Measurements from ENCODE around the gene BTNL3.

Gene BTNL3

GRCh38 chr5:181039471-181039870, 50.8 kb downstream of the BTNL3 start:
- H3K4me3 ChIP-seq (ENCODE audit: low read depth, low read length): no peak overlapping the region
- TF ChIP-seq MAX (IDR thresholded peaks at IDR 0.05; ENCODE audit: low read depth, low read length) (no peak), MYC (IDR thresholded peaks at IDR 0.05; ENCODE audit: low read depth, low read length) (no peak), POLR2A (IDR thresholded peaks at IDR 0.05; ENCODE audit: extremely low read depth, insufficient read length) (no peak)
- TF ChIP-seq, protein P1, sequence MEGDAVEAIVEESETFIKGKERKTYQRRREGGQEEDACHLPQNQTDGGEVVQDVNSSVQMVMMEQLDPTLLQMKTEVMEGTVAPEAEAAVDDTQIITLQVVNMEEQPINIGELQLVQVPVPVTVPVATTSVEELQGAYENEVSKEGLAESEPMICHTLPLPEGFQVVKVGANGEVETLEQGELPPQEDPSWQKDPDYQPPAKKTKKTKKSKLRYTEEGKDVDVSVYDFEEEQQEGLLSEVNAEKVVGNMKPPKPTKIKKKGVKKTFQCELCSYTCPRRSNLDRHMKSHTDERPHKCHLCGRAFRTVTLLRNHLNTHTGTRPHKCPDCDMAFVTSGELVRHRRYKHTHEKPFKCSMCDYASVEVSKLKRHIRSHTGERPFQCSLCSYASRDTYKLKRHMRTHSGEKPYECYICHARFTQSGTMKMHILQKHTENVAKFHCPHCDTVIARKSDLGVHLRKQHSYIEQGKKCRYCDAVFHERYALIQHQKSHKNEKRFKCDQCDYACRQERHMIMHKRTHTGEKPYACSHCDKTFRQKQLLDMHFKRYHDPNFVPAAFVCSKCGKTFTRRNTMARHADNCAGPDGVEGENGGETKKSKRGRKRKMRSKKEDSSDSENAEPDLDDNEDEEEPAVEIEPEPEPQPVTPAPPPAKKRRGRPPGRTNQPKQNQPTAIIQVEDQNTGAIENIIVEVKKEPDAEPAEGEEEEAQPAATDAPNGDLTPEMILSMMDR (IDR thresholded peaks at IDR 0.05; ENCODE audit: low read depth, low read length): no peak
- no peak for DNase-seq (ENCODE audit: low read depth)

GRCh38 chr5:181039931-181040630, 51.4 kb downstream of the BTNL3 start, which contains the start of gene BTNL9:
BTNL9 (plus strand) TSS chr5:181040266; CDS start chr5:181045490, 5,224 bp downstream.
- TF ChIP-seq, protein P1 (IDR thresholded peaks at IDR 0.05; ENCODE audit: low read depth, low read length): no peak
- no peak for DNase-seq (ENCODE audit: low read depth)
- no peak within 1 kb of the TSS for H3K4me3 ChIP-seq (ENCODE audit: low read depth, low read length)

DNA sequence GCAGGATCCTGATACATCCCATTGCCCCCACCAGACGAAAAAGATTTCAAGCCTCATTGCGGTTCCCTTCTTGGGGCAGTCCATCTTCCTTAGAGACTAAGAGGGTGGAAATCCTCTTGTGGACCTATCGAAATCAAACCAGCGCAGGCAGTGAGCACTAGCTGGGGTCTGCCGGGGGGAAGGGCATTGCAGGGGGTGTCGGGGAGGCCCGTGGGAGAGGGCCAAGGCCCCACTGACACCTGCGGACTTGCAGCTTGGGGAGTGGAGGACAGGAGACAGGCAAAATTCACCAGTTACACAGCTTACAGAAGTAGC, 51.9 kb downstream of the BTNL3 start:
- TF ChIP-seq MAX (IDR thresholded peaks at IDR 0.05; ENCODE audit: low read depth, low read length): no peak
- TF ChIP-seq MYC (IDR thresholded peaks at IDR 0.05; ENCODE audit: low read depth, low read length): no peak
- TF ChIP-seq, protein P1 (IDR thresholded peaks at IDR 0.05; ENCODE audit: low read depth, low read length): no peak
- TF ChIP-seq POLR2A (IDR thresholded peaks at IDR 0.05; ENCODE audit: extremely low read depth, insufficient read length): no peak
- no peak for DNase-seq (ENCODE audit: low read depth)
- H3K4me3 ChIP-seq (ENCODE audit: low read depth, low read length): no peak overlapping the region

DNA sequence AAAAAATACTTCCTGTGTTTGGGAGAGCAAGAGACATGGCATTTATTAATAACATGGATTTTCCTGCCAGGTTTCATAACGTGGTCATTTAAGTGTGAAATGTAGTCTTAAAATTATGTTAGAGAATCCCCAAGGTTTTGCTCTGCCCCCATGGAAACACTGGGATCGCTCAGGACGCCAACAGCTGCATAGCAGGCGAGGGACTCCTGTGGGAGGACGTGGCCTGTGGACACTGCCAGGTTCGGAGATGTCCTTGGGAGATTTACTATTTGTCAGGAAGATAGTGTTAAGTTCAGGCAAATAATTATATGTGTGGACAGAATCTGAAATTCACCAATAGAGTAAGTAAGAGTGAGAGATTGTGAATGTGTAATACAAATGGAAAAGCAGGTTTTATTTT, 52.4 kb downstream of the BTNL3 start:
- no peak for TF ChIP-seq POLR2A (IDR thresholded peaks at IDR 0.05; ENCODE audit: extremely low read depth, insufficient read length)
- no peak for TF ChIP-seq MYC (IDR thresholded peaks at IDR 0.05; ENCODE audit: low read depth, low read length)
- DNase-seq (ENCODE audit: low read depth): no peak
- H3K4me3 ChIP-seq (ENCODE audit: low read depth, low read length): no peak overlapping the region

DNA sequence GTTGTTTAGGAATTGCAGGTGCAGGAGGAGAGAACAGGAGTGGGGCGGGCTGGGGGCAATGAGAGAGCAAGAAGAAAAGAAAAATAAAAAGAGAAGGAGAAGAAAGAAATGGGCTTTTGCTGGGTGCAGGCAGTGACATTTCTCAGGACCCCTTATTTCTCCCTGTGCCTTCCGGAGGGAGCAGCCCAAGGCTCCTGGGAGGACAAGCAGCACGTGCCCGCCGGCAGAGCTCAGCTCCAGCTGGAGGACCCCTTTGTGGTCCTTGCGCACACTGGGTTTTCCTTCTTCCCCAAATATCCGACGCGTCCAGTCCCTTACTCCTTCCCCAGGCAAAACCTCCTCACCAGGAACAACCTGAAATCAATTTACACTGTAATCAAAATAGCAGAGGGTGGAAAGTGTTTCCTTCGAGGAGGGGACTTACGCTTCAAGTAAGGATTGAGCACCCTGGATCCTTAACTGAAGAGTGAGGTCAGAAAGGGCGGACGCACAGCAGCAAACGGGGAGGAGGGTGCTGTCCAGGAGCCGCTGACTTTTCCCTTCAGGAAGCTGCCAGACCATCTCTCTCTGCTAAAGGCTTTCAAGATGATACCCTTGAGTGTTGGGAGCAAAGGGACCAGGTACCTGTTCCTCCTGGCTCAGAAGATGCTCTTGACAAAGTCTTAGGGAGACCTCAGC, 53.5 kb downstream of the BTNL3 start:
- TF ChIP-seq MAX (IDR thresholded peaks at IDR 0.05; ENCODE audit: low read depth, low read length): no peak
- TF ChIP-seq, protein P1 (IDR thresholded peaks at IDR 0.05; ENCODE audit: low read depth, low read length): no peak
- TF ChIP-seq MYC (IDR thresholded peaks at IDR 0.05; ENCODE audit: low read depth, low read length): no peak
- no peak for TF ChIP-seq POLR2A (IDR thresholded peaks at IDR 0.05; ENCODE audit: extremely low read depth, insufficient read length)
- no peak overlapping the region for H3K4me3 ChIP-seq (ENCODE audit: low read depth, low read length)

DNA sequence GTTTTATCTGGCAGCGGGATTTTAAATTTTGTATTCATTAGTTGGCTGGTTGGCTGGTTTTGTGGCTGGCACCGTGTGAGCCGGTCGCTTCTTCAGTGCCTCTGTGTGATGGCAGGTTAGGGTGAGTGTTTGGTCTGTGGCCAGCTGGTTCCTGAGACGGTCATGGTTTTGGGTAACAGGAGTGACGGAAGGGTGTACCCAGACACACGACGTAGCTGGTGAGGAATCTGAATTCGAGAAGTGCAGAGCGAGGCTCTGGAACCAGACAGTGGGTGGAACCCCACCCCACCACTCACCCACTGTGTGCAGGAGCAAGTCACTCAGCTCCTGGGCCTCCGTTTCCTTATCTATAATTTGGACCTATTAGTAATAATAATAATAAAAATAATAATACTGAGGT, 54.1 kb downstream of the BTNL3 start:
- no peak for DNase-seq (ENCODE audit: low read depth)
- no peak for TF ChIP-seq MAX (IDR thresholded peaks at IDR 0.05; ENCODE audit: low read depth, low read length)
- TF ChIP-seq MYC (IDR thresholded peaks at IDR 0.05; ENCODE audit: low read depth, low read length): no peak
- TF ChIP-seq, protein P1 (IDR thresholded peaks at IDR 0.05; ENCODE audit: low read depth, low read length): no peak
- no peak for TF ChIP-seq POLR2A (IDR thresholded peaks at IDR 0.05; ENCODE audit: extremely low read depth, insufficient read length)
- H3K4me3 ChIP-seq (ENCODE audit: low read depth, low read length): no peak overlapping the region

More for the DNA sequence above, 53.5 kb downstream of the BTNL3 start:
- DNase-seq (ENCODE audit: low read depth): no peak
